Eye (tissue), 1 donor: ENCODE measurements around the gene PBX1.
A peak's percentile ranks its signal among the peaks of the same experiment; 100 is the strongest.

Source experiments
- DNase-seq: peaks from one replicate; pipeline ENCODE4 v3.0.0-alpha.2; 2015

The PBX1 gene

DNA sequence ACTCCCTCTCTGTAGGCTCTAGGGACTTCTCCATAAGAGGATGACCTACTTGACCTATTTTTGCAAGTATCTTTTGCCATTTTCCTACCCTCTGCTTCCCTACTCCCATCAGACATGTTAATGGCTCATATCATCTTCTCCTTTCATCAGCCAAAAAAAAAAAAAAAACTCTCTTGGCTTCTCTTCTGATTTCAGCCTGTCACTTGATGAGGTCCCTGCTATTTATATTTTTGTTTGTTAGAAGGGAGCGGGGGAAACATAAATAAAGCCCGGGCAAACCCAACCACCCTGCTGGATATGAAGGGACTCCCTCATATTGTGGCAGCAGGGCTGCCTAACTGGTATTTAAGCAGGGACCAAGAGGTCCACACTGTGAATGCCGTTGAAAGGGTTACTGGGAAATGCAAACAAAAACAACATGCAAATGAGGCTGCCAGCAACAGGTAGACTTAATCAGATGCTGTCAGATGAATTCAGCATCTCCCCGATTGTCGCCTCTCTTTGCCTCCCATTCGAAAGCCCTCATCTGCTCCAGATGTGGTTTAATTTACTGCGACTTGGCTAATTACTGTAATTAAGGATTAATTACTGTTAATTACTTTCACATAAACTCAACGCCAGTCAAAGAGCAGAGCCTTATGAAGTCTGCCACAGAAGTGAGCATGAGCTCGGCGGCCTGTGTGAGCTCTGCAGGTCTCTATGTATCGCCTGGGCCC, 172.3 kb downstream of the PBX1 start:
- no peak for DNase-seq

DNA sequence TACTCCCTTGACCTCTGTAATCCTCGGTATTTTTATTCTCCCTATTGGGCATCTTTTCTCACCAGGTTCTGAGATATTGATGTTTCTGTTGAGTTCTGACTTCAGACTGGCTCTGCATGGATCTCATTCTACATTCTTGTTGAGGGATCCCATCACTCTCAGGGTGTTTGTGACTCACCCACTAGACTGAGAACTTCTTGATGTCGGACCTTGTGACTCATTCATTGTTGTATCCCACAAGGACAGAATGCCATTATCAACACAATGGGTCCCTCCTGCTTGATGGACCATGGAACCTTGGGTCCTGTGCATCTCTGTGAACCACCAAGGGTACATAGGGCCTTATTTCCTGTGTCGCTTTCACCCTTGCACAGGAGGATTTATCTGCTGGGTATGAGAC, 174.1 kb downstream of the PBX1 start:
- DNase-seq = no peak

DNA sequence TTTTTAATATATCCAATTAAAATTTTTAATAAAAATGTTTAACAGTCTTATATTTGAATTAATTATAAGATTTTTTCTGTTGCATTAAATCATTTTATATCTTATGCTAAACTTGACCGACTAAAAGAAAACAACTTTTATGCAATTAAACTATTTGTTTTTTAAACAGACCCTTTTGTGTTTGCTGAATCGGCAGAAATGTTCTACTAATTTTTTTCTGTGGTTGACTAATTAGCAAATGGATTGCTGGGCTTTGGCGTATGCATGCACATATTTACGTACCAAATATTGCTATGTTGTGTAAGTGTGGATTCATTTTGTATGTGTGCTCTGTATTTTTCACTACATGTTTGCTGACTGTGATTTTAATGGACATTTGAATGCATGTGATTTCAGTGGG, 174.8 kb downstream of the PBX1 start:
- no peak for DNase-seq

DNA sequence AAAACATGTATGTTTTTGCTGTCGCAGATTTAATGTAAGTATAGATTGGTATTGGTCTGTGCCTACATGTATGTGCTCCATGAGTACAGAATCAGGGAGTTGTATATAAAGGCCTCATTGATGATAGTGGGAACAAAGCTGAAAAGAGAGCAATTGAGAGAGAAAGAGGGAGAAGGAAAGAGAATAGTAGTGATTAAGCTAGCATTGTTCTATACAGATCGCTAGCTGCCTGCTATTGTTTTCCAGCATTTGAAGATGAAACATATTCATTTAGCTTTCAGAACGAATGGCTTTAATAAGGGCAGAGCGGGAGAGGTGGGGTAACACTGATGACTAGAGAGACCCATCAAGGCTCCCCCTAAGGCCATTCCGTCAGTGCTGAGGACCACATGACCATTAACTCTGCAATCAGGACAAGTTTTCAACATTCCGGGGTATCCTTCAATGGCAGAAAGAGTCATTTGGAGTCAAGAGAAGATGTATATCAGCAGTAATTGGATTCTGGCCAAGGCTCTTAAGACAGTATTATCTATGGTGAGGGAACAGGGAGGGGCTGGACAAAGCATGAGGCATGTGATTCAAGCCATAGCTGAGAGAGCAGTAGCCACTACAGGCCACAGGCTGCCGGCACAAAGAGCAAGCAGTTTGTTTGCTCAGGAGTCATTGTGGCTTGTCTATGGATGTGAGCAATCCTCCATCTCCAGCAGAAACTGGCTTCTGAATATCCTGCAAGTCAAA, 176.5 kb downstream of the PBX1 start:
- no peak for DNase-seq

DNA sequence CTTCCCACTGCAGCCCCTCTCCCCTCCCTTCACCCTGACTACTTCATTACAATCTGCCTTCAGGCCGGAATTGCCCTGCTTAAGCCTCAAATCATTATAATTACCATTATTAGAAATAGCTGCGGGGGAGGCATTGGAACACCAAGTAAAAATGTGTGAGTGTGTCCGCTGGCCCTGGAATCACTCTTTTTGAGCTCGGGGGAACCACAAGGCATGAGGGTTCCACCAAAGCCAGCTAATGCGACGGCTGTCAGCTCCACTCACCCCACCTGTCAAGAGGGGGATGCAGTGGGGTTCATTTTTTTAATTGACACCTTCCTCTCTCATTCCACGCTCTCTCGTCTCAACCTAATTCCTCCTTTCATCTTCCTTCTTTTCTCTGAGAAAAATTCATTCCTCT, 177.2 kb downstream of the PBX1 start:
- peak; percentile 82 for DNase-seq

DNA sequence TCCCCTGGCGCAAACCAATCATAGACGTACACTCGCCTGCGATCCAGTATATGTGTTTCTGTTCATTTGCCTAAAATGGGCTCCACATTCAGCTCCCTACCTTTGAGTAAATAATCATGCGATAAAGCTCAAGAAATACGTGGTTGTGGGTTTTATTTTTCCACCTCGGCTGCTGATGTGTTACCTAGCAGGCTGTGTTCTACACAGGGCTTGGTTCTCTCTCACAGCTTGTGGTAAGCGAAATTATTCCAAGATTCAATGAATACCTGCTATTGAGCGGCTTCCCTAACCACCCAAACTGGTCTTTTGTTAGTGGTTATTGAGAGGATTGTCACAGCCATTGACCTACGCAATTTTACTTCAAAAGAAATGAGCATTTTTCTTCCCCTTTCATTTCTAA, 180.2 kb downstream of the PBX1 start:
- no peak for DNase-seq

DNA sequence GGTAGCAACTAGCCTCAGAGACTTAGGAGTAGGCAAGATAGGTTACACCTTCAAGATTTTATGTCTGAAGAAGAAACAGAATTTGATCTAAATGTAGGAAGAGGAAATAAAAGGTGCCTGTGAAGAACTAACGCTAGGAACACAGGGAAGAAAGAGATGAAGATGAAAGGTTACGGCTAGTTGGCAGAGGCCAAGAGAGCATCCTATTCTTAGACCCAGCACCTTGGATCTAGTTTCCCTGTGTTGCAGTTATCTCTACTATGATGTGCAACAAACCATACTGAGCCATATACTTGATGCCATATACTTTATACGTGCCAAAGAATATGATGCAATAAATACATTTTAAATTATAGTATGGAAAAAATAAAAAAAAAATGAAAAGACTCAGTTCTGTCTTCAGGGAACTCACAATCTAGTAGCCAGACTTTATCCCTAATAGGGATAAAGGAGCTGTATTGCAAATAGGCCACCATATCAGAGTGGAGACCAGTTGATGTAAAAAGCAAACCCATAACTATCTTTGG, 181.1 kb downstream of the PBX1 start:
- DNase-seq = no peak

DNA sequence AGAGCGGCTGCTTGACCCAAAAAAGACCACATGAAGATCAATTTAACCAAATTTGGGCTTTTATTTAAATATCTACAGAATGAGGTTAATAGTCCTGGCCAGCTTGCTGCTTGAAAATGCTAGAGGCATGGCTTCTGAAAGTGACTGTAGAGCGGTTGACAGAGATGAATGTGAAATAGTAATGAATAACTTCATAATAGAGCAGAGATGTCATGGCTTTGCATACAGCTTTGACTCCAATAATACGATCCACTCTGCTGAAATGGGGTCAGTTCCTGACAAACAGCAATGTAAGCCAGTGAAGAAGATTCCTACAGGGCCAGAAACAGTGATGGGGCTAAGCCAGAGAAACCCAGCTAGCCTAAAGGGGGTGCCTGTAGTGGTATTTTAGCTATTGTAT, 183.8 kb downstream of the PBX1 start:
- no peak for DNase-seq

DNA sequence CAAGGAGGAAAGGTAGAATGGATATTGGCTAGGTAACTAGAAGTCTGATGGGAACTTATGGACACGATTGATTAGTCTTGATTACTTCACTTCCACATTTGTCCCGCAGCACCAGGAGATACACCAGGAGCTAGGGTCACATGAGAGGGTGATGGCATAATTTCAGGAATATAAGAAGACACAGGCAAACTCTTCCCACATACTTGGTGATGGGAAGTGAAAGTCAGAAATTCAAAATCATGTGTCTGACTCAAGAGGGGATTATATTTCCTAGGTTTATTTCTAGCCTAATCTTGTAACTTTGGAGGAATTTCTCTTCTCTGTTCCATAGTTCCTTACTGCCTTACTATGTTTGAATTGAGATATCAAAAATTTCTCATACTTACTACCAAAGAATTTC, 185.0 kb downstream of the PBX1 start:
- DNase-seq = no peak

DNA sequence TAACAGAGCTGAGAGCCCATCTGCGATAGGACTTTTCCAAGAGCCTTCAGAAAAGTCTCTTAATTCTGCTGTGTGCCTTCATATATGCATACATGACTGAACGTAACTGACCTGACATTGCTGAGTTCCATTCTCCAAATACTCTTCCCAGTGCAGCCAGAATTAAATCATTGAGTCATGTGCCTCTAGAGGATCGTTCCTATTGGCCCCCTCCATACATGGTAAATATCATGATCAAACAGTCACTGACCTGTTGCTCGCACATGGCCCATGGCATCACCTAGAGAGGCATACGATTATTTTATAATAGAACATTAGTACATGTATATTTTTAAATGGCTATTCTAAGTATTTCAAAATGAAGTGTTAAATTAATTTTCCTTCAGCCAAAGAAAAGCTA, 186.8 kb downstream of the PBX1 start:
- DNase-seq = no peak

DNA sequence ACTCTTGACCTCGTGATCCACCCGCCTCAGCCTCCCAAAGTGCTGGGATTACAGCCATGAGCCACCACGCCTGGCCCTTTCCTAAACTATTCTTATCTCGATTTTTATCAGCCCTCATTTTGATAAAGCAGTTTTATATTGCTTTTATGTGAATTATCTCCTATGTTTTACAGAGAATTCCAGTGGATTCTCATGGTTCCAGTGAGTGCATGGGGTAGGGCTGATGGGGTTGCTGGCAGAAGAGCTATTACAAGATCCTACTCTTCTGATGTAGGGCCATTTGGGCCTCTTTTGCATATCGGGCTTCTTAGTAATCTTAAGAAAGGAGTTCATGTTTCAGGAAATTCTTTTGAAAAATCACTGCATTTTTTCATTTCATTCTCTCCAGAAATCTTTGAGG, 187.6 kb downstream of the PBX1 start:
- DNase-seq = no peak

DNA sequence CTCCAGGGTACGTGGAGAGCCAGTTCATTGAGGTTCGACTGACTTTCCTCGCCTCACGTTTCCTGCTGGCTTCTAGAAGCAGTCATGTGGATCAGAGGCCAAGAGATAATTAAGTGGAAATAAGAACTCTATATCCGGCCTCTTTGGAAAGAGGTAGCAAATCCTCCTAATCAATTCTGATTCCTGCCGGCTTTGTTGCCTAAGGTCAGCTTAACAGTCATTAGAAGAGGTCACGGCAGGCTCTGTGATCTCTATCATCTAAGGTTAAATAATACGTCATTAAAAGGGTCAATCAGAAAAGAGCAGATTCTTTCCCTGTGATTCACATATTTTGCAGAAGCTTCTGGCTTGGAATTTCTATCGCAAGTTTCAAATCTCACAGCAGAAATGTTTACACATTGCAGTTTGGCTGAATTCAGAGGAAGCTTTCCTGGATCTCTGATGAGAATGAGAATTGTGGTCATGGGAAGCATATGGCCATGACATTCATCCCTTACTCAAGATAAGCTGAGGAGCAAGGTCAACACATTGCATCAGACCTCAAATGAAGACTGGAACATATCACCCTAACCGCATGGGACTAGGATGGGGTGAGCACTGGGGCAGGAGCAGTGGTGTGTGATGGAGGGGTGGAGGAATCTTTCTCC, 189.4 kb downstream of the PBX1 start:
- peak; percentile 63 for DNase-seq

DNA sequence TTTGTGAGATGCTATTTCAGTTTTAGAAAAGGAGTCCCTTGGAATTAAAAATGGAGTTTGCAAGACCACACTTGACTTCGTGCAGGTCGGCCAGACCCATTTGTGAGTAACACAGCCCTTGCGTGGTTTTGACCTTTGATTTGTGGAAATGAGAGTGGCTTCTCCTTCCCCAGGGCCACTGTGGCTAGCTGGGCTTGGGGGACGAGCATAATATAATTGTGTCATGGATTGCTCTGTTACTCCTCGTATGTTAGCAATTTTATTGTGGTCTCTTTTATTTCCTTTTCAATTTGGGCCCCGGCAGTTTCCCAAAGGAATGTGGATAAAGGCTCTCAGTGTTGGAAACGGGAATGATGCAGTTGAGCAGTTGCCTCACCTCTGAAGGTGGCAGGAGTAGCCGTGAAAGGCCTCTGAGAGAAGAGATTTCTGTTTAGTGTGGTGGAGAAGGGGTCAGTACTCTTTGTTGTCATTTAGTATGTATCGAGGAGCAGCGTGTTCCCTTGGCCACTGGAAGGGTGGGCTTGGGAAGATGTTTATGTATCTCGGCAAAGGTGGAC, 194.6 kb downstream of the PBX1 start:
- no peak for DNase-seq

DNA sequence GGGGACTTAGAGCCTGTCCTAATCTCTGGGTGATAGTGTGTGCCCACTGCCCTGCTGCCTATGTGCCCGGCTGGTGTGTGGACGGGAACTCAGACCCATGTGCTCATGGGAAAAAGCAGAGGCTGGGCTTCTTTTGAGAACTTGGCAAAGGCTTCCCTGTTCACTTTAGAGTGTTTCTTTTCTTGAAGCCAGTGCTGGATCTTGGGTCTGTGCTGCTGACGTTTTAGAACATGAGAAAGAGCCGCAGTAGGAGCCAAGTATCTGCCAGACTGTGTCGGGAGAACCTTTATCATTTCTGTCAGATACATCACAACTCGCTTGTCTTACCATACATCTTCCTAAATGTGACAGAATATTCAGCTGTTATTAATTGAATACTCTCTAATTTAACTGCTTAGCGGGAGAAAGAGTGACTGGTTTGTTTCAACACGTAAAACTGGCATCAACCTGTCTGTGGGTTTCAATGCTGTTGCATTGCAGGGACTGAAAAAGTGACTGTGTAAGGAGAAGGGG, 195.2 kb downstream of the PBX1 start:
- peak; percentile 57 for DNase-seq

DNA sequence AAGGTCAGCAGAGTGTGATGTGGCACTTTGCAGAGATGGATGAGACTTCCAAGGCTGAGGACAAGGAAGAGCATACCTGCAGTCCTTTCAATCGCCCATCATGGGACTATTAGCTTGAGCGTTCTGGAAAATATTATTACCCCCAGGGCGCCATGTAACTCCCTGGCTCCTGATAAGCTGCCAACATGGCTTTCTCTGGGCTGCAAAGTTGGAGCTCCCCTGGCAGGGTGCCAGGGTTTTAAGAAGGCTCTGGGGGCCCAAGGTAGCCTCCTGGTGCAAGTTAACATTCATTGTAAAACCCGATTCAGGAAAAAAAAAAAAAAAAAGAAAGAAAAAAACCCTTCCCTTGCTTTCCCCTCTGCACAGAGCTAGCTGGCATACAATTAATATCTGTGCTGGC, 196.7 kb downstream of the PBX1 start:
- DNase-seq = peak; percentile 33

DNA sequence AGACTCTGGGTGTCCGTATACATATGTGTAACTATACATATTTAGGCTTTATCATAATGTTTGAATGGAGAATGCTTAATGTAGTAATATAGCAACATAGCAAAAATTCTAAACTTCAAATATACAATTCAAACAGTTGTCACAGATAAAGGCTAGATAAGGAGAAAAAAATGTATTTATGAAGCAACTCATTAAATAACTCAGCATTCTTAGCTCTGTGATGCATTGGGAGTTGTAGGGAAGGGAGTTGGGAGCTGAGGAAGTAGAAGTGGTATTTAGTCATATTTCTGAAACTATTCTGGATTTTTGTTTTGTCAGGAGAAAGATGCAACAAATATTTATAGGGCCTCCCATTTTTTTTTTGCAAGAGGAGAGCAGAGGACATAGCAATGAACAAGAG, 197.8 kb downstream of the PBX1 start:
- DNase-seq = no peak

DNA sequence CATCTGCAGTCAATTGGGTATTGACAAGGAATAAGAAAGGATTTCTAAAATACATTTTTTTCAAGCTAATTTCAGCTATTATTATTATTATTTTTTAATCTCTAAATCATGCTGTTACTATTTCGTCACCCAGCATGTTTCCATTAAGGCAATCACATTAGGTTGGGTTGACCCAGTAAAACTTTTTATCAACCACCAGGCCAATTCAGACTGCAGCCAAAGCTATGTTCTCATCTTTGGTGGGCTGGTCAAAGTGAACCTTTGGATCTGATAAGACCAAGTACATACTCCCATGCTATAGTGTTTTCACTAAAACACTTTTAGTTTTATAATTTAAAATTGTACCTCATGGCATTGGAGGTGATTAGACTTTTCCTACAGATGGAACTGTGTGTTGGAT, 198.6 kb downstream of the PBX1 start:
- DNase-seq = no peak

DNA sequence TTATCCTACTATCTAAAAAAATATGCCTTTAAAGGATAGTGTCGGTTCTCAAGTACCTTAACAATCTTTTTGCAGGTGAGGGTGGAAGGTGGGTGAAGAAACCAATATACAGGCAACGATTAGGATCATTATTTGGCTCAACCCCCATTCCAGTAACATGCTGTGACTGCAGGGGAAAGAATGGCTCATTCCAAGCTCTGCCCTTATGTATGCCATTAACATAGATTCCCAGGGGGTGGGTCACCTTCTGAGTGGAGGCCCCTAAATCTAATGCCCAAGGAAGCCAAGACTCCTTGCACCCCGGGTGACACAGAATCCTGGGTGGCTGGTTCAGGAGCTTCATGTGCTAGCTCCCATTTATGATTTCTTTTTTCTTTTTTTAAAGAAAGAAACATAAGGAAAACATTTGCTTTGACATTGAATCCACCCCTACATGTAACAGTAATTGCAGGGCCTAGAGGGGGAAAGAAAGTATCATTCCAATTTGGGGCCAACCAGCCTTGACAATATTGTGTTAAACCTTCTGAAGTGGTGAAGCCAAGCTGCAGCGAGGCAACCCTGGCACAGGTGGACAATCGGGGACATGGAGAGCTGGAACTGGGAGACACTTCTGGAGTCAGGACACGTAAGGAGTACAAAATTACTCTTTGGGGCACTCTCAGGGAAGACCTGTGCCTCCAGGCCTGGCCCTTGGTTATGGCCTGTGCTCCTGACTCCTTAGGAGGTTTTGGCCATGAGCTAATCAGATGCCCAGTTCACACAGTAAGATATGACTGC, 200.3 kb downstream of the PBX1 start:
- no peak for DNase-seq

DNA sequence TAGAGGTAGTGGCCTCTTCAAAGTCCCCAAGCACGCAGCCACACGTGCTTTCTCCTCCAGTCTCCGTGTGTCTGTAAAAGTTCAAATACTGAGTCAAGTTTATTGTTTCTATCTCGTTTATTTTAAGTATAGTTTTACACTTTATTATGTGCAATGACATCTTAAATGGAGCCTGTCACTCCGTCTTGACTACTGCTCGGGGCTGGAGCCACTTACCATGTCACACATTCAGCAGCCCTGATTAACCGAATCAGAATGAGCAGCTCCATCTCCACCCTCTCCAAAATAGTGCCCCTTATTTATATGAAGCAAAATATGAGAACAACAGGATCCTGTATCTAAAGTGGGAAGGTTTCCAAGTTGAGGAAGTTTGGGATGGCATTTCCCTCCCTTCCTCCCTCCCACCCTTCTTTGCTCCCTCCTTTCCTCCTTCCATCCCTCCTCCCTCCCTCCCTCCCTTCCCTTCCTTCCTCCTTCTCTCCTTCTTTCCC, 201.0 kb downstream of the PBX1 start:
- no peak for DNase-seq

DNA sequence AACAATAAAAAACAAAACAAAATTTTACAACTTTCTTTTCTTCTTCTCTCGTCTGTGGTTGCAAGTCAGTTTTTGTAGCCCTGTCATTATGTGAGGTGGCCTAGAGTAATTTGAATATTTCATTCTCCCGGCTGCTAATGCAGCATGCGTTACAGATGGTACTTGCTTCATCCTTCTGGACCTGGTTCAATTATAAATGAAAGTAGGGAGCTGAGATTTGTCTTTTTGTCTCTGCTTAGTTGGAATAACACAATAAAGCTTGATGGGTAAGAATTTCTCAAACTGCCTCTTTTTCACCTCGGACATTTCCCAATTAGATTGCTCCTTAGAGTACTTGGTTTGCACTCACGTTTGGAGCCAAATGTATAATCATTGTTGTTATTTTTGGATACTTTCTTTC, 201.6 kb downstream of the PBX1 start:
- no peak for DNase-seq

DNA sequence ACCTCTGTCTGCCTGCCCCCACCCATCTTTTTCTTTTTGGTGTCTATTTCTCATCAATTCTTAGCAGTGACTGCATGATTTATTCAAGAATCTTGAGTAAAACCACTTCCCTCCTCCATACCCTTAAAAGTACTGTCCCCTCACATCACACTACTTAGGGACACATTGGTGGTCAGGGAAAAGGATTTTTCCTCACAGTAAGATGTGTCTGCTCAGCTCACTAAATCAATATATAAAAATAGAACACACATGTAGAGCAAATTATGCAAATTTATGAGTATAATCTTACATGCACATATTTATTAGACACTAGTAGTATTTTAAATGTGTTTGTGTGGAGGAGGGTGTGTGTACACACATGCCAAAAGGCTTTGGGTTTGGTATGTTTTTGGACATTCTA, 202.0 kb downstream of the PBX1 start:
- no peak for DNase-seq

DNA sequence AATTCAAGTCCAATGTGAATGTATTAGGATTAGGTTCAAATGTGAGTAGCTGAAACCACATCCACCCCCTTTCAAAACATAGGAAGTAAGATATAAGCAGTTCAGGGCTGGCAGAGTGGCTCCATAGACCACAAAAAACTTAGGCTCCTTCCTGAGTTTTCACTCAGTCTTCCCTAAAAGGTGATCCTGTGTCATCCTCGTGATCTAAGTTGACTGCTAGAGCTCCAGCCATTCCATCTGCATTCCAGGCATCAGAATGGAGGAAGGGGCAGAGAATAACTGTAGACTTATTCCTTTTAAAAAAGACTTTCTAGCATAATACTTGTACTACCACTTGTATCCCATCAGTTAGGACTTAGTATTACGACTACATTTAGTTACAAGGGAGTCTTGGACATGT, 204.1 kb downstream of the PBX1 start:
- DNase-seq = no peak

DNA sequence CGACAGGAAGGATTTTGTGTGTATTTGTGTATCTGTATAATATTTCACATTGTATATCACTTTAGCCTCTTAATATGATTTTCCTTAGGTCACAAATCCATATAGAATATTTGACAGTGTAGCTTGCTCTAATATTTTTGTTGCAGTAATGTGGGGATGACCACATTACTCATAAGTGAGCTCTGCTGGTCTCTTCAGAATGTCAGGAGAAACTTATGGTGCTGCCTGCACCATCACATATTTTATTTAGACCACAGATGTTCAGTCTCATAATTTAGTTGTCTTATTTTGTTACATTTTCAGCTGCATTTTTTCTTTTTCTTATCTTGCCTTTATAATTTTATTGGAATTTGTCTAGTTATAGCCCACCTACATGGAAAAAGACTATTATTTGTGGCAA, 205.3 kb downstream of the PBX1 start:
- DNase-seq = no peak
